HepG2 (cell line): Measurements from ENCODE around the gene NRL. TPM values are rescaled to one million over a fixed set of nuclear protein-coding genes. Genes with fewer than 3 reads are reported as not detected.

Experiments
- FOXK1 ChIP-seq: sonication (generic); formaldehyde crosslinking; IDR thresholded peaks from 2 replicates; pipeline ENCODE4 v1.4.0; 2020; ENCODE audit warnings: low read depth, missing genetic modification reagents, borderline replicate concordance
- HMG20A ChIP-seq: IDR thresholded peaks from 2 replicates; pipeline ENCODE4 v1.6.1; 2016; ENCODE audit warnings: borderline replicate concordance
- JUNB ChIP-seq: sonication (generic); formaldehyde crosslinking; IDR thresholded peaks from 2 replicates; pipeline ENCODE4 v1.8.0; 2022; ENCODE audit warnings: missing genetic modification reagents, mild to moderate bottlenecking, borderline replicate concordance
- KAT7 ChIP-seq: IDR thresholded peaks from 2 replicates; pipeline ENCODE4 v1.6.1; 2018; ENCODE audit warnings: borderline replicate concordance, missing compliant biosample characterization
- NFATC3 ChIP-seq: sonication (generic); formaldehyde crosslinking; IDR thresholded peaks from 2 replicates; pipeline ENCODE4 v1.5.1; 2020; ENCODE audit warnings: mild to moderate bottlenecking, missing genetic modification reagents
- PAX8 ChIP-seq: sonication (generic); formaldehyde crosslinking; IDR thresholded peaks from 2 replicates; pipeline ENCODE4 v1.8.0; 2022; ENCODE audit warnings: mild to moderate bottlenecking, missing genetic modification reagents, borderline replicate concordance
- SP1 ChIP-seq, 2 experiments: fragments of 450-650 bp in 1 of 2; sonication (generic) in 1 of 2; formaldehyde crosslinking in 1 of 2; IDR thresholded peaks; 2 replicates each; pipeline versions ENCODE4 v1.4.0 to v1.6.1; 2016 to 2020; ENCODE audit warnings: missing genetic modification reagents in 1 of 2
- ZFP90 ChIP-seq: sonication (generic); formaldehyde crosslinking; IDR thresholded peaks from 2 replicates; pipeline ENCODE4 v1.8.0; 2022; ENCODE audit warnings: missing genetic modification reagents, mild to moderate bottlenecking, inconsistent platforms, borderline replicate concordance
- ZMYM2 ChIP-seq: sonication (generic); formaldehyde crosslinking; IDR thresholded peaks from 2 replicates; pipeline ENCODE4 v1.8.0; 2022; ENCODE audit warnings: mild to moderate bottlenecking, missing genetic modification reagents
- ZSCAN9 ChIP-seq: IDR thresholded peaks from 2 replicates; pipeline ENCODE4 v1.6.1; 2016; ENCODE audit warnings: borderline replicate concordance
- polyA plus RNA-seq, 8 experiments: library from polyadenylated mRNA; depleted of rRNA in 3 of 8; stranded (reverse) in 7 of 8; unstranded in 1 of 8; fragments of >200 nt; fragmentation: Illumina TruSeq in 4 of 8; extraction: Trizol in 4 of 8; gene quantifications; 2 replicates each; pipeline versions ENCODE4 v1.2.1 to v1.2.3, GENCODE V29; 2011 to 2016; ENCODE audit warnings: low read depth in 4 of 8, missing spikeins in 1 of 8, mixed read lengths in 1 of 8; ENCODE audit not compliant: insufficient read depth in 1 of 8
- total RNA-seq, 5 experiments: library from RNA; depleted of rRNA; stranded (reverse); fragments of >200 nt; fragmentation: Illumina TruSeq; extraction: Trizol; gene quantifications; 2 replicates each; pipeline ENCODE4 v1.2.3, GENCODE V29; 2016; ENCODE audit warnings: low read depth in 1 of 5
- TF ChIP-seq, protein P1 (sequence below): sonication (generic); formaldehyde crosslinking; IDR thresholded peaks from 2 replicates; pipeline ENCODE4 v1.9.0; 2021; ENCODE audit warnings: missing genetic modification reagents, mild to moderate bottlenecking, borderline replicate concordance
- TF ChIP-seq, protein P2 (sequence below): IDR thresholded peaks from 2 replicates; pipeline ENCODE4 v1.6.1; 2018; ENCODE audit warnings: missing genetic modification reagents
- TF ChIP-seq, protein P3 (sequence below), 2 experiments: sonication (generic) in 1 of 2; formaldehyde crosslinking in 1 of 2; IDR thresholded peaks; 2 replicates each; pipeline versions ENCODE4 v1.4.0 to v1.6.1; 2018 to 2020; ENCODE audit warnings: missing genetic modification reagents in 2 of 2, borderline replicate concordance in 1 of 2, low read depth in 1 of 2, mild to moderate bottlenecking in 1 of 2, missing biosample characterization in 1 of 2
- TF ChIP-seq, protein P4 (sequence below): sonication (generic); formaldehyde crosslinking; IDR thresholded peaks from 2 replicates; pipeline ENCODE4 v1.8.0; 2022; ENCODE audit warnings: mild to moderate bottlenecking, missing genetic modification reagents, moderate library complexity
- TF ChIP-seq, protein P5 (sequence below): sonication (generic); formaldehyde crosslinking; conservative IDR thresholded peaks from 2 replicates; pipeline ENCODE4 v1.4.0; 2020; ENCODE audit warnings: missing genetic modification reagents
- TF ChIP-seq, protein P6 (sequence below): IDR thresholded peaks from 2 replicates; pipeline ENCODE4 v1.6.1; 2016; ENCODE audit warnings: missing compliant biosample characterization, missing genetic modification reagents, borderline replicate concordance
- TF ChIP-seq, protein P7 (sequence below): IDR thresholded peaks from 2 replicates; pipeline ENCODE4 v1.6.1; 2016

The NRL gene
- total and polyA plus RNA-seq, 2 of the 13 experiments (the other 11 are each of a cell fraction or from before 2014, with no cell fraction given): 2.5 to 4.7 TPM

DNA sequence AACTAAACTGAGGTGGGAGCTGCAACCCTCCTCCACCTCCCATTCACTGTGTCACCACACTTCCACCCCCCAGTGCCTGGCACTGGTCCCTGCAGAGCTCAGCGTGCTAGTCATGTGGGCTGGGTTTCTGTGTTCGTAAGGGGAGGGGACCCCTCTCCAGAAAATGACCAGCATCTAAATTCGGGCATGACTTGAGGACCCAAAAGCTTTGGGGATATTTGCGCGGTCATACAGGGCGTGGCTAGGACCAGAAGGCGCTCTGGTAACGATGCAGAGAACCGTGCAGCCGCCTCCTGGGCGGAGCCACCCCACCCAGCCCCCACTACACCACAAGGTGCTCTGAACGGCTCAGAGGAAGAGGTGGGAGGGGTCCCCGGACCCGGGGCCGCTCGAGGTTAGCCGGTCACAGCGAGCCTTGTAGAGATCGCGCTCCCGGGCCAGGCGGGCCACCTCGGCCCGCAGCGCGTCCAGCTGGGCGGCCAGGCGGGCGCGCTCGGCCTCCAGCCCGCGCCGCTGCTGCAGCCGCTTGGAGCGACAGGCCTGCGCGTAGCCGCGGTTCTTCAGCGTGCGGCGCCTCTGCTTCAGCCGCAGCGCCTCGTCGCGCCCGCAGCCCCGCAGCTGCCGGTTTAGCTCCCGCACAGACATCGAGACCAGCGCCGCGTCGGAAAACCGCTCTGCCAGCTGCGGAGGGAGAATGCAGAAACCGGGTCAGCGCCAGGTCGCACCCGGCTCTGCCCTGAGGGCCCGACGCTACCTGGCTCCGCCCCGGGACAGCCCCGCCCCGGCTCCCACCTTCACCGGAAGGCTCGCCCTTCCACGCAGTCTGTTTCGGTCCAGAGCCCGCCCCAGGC, 33.6 kb downstream of the NRL start (continued):
- TF ChIP-seq SP1 (IDR thresholded peaks at IDR 0.05) (no peak), SP1 (CRISPR knock-in tag; IDR thresholded peaks at IDR 0.05) (peak; percentile 9; the same call in 1 of the 2 replicates), FOXK1 (no peak), NFATC3 (no peak), KAT7 (CRISPR knock-in tag) (peak; percentile 47; the same call in 1 of the 2 replicates), PAX8 (CRISPR knock-in tag) (0 out of 2 replicates have a peak, but pooled peaks have one; percentile 71), ZMYM2 (CRISPR knock-in tag) (no peak), HMG20A (no peak), ZSCAN9 (CRISPR knock-in tag) (peak; percentile 75; the same call in 1 of the 2 replicates), JUNB (CRISPR knock-in tag) (no peak), ZFP90 (peak; percentile 34; the same call in 1 of the 2 replicates)
- TF ChIP-seq, protein P1, sequence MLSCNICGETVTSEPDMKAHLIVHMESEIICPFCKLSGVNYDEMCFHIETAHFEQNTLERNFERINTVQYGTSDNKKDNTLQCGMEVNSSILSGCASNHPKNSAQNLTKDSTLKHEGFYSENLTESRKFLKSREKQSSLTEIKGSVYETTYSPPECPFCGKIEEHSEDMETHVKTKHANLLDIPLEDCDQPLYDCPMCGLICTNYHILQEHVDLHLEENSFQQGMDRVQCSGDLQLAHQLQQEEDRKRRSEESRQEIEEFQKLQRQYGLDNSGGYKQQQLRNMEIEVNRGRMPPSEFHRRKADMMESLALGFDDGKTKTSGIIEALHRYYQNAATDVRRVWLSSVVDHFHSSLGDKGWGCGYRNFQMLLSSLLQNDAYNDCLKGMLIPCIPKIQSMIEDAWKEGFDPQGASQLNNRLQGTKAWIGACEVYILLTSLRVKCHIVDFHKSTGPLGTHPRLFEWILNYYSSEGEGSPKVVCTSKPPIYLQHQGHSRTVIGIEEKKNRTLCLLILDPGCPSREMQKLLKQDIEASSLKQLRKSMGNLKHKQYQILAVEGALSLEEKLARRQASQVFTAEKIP (CRISPR knock-in tag): no peak
- TF ChIP-seq, protein P2, sequence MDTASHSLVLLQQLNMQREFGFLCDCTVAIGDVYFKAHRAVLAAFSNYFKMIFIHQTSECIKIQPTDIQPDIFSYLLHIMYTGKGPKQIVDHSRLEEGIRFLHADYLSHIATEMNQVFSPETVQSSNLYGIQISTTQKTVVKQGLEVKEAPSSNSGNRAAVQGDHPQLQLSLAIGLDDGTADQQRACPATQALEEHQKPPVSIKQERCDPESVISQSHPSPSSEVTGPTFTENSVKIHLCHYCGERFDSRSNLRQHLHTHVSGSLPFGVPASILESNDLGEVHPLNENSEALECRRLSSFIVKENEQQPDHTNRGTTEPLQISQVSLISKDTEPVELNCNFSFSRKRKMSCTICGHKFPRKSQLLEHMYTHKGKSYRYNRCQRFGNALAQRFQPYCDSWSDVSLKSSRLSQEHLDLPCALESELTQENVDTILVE (CRISPR knock-in tag): peak; percentile 74; the same call in 1 of the 2 replicates
- TF ChIP-seq, protein P3, sequence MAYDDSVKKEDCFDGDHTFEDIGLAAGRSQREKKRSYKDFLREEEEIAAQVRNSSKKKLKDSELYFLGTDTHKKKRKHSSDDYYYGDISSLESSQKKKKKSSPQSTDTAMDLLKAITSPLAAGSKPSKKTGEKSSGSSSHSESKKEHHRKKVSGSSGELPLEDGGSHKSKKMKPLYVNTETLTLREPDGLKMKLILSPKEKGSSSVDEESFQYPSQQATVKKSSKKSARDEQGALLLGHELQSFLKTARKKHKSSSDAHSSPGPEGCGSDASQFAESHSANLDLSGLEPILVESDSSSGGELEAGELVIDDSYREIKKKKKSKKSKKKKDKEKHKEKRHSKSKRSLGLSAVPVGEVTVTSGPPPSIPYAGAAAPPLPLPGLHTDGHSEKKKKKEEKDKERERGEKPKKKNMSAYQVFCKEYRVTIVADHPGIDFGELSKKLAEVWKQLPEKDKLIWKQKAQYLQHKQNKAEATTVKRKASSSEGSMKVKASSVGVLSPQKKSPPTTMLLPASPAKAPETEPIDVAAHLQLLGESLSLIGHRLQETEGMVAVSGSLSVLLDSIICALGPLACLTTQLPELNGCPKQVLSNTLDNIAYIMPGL (CRISPR knock-in tag; IDR thresholded peaks at IDR 0.05; ENCODE audit: borderline replicate concordance in 1 of 2, low read depth in 1 of 2): peak; percentile 35 to 45; a peak in 2 of 4 replicates
- TF ChIP-seq, protein P4, sequence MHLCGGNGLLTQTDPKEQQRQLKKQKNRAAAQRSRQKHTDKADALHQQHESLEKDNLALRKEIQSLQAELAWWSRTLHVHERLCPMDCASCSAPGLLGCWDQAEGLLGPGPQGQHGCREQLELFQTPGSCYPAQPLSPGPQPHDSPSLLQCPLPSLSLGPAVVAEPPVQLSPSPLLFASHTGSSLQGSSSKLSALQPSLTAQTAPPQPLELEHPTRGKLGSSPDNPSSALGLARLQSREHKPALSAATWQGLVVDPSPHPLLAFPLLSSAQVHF (CRISPR knock-in tag): no peak
- TF ChIP-seq, protein P5, sequence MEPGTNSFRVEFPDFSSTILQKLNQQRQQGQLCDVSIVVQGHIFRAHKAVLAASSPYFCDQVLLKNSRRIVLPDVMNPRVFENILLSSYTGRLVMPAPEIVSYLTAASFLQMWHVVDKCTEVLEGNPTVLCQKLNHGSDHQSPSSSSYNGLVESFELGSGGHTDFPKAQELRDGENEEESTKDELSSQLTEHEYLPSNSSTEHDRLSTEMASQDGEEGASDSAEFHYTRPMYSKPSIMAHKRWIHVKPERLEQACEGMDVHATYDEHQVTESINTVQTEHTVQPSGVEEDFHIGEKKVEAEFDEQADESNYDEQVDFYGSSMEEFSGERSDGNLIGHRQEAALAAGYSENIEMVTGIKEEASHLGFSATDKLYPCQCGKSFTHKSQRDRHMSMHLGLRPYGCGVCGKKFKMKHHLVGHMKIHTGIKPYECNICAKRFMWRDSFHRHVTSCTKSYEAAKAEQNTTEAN (CRISPR knock-in tag): 0 out of 2 replicates have a peak, but pooled peaks have one; percentile 1
- TF ChIP-seq, protein P6, sequence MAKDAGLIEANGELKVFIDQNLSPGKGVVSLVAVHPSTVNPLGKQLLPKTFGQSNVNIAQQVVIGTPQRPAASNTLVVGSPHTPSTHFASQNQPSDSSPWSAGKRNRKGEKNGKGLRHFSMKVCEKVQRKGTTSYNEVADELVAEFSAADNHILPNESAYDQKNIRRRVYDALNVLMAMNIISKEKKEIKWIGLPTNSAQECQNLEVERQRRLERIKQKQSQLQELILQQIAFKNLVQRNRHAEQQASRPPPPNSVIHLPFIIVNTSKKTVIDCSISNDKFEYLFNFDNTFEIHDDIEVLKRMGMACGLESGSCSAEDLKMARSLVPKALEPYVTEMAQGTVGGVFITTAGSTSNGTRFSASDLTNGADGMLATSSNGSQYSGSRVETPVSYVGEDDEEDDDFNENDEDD (CRISPR knock-in tag): peak; percentile 80
- TF ChIP-seq, protein P7, sequence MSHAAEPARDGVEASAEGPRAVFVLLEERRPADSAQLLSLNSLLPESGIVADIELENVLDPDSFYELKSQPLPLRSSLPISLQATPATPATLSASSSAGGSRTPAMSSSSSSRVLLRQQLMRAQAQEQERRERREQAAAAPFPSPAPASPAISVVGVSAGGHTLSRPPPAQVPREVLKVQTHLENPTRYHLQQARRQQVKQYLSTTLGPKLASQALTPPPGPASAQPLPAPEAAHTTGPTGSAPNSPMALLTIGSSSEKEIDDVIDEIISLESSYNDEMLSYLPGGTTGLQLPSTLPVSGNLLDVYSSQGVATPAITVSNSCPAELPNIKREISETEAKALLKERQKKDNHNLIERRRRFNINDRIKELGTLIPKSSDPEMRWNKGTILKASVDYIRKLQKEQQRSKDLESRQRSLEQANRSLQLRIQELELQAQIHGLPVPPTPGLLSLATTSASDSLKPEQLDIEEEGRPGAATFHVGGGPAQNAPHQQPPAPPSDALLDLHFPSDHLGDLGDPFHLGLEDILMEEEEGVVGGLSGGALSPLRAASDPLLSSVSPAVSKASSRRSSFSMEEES: peak; percentile 10; the same call in 1 of the 2 replicates
